Measurements from ENCODE around the gene ATAD1.
"Not testable (repeated sequence)": the region's sequence is repeated elsewhere in the genome, so short reads cannot be mapped to it uniquely, and the experiment has no call there.

Gene ATAD1

GRCh38 chr10:87803328-87803727, 14.7 kb downstream of the ATAD1 start:
- no peak for DNase-seq (ENCODE audit: low read depth in 2 of 2)

GRCh38 chr10:87801813-87802435, 16.1 kb downstream of the ATAD1 start:
- not testable (repeated sequence) for DNase-seq (ENCODE audit: low read depth in 2 of 2)

- no peak for DNase-seq (ENCODE audit: low read depth in 2 of 2)
Measured at GRCh38 chr10:87799860-87800259, 18.2 kb downstream of the ATAD1 start.

GRCh38 chr10:87798082-87798481, 19.9 kb downstream of the ATAD1 start:
- DNase-seq (ENCODE audit: low read depth in 2 of 2): no peak

- DNase-seq (ENCODE audit: low read depth in 2 of 2): no peak
Measured at GRCh38 chr10:87794285-87794684, 23.7 kb downstream of the ATAD1 start.

- no peak for DNase-seq (ENCODE audit: low read depth in 2 of 2)
Measured at GRCh38 chr10:87790185-87790584, 27.8 kb downstream of the ATAD1 start.

GRCh38 chr10:87786421-87786820, 31.6 kb downstream of the ATAD1 start:
- DNase-seq (ENCODE audit: low read depth in 2 of 2): no peak

- no peak for DNase-seq (ENCODE audit: low read depth in 2 of 2)
Measured at GRCh38 chr10:87782721-87783120, 35.3 kb downstream of the ATAD1 start.

- DNase-seq (ENCODE audit: low read depth in 2 of 2): no peak
Measured at GRCh38 chr10:87781545-87781944, 36.5 kb downstream of the ATAD1 start.

- DNase-seq (ENCODE audit: low read depth in 2 of 2): no peak
Measured at GRCh38 chr10:87776328-87776727, 41.7 kb downstream of the ATAD1 start.

- no peak for DNase-seq (ENCODE audit: low read depth in 2 of 2)
Measured at GRCh38 chr10:87775766-87776165, 42.3 kb downstream of the ATAD1 start.

- DNase-seq (ENCODE audit: low read depth in 2 of 2): no peak
Measured at GRCh38 chr10:87771871-87772500, 46.0 kb downstream of the ATAD1 start.

GRCh38 chr10:87767253-87767652, 50.8 kb downstream of the ATAD1 start:
- DNase-seq (ENCODE audit: low read depth in 2 of 2): peak in 1 of 2 experiments; percentile 30

GRCh38 chr10:87765666-87766376, 52.2 kb downstream of the ATAD1 start:
- DNase-seq (ENCODE audit: low read depth in 2 of 2): no peak

- DNase-seq (ENCODE audit: low read depth in 2 of 2): no peak
Measured at GRCh38 chr10:87764072-87764934, 53.7 kb downstream of the ATAD1 start.

GRCh38 chr10:87763086-87763861, 54.8 kb downstream of the ATAD1 start:
- no peak for DNase-seq (ENCODE audit: low read depth in 2 of 2)

GRCh38 chr10:87761892-87762291, 56.1 kb downstream of the ATAD1 start:
- peak; percentile 60 to 63 for DNase-seq (ENCODE audit: low read depth in 2 of 2)

- DNase-seq (ENCODE audit: low read depth in 2 of 2): no peak
Measured at GRCh38 chr10:87761153-87761552, 56.9 kb downstream of the ATAD1 start.

GRCh38 chr10:87760195-87760905, 57.7 kb downstream of the ATAD1 start:
- DNase-seq (ENCODE audit: low read depth in 2 of 2): no peak

GRCh38 chr10:87759551-87759950, 58.5 kb downstream of the ATAD1 start:
- no peak for DNase-seq (ENCODE audit: low read depth in 2 of 2)

- no peak for DNase-seq (ENCODE audit: low read depth in 2 of 2)
Measured at GRCh38 chr10:87757685-87758084, 60.3 kb downstream of the ATAD1 start.

Measured in fibroblast of skin of left quadriceps (primary cell).